GDM1 (cell line): ENCODE data around the gene TC2N.
"Not testable (repeated sequence)": the region's sequence is repeated elsewhere in the genome, so short reads cannot be mapped to it uniquely, and the experiment has no call there.

Experiments used
- DNase-seq: peaks from one replicate; lab custom pipeline; 2025; lab: John Stamatoyannopoulos, UW

TC2N gene

GRCh38 chr14:91889477-91890211, 22.3 kb upstream of the TC2N start:
- no peak for DNase-seq

GRCh38 chr14:91888641-91889476, 21.5 kb upstream of the TC2N start:
- DNase-seq: no peak

GRCh38 chr14:91886961-91887360, 19.6 kb upstream of the TC2N start:
- no peak for DNase-seq

GRCh38 chr14:91885839-91886238, 18.5 kb upstream of the TC2N start:
- DNase-seq: no peak

GRCh38 chr14:91885113-91885712, 17.9 kb upstream of the TC2N start:
- DNase-seq: no peak

- DNase-seq: no peak
Observed at GRCh38 chr14:91884664-91885063, 17.3 kb upstream of the TC2N start.

- DNase-seq: no peak
Observed at GRCh38 chr14:91883753-91884152, 16.4 kb upstream of the TC2N start.

- DNase-seq: no peak
Observed at GRCh38 chr14:91882776-91883175, 15.4 kb upstream of the TC2N start.

- DNase-seq: no peak
Observed at GRCh38 chr14:91882369-91882768, 15.0 kb upstream of the TC2N start.

GRCh38 chr14:91879196-91879595, 11.9 kb upstream of the TC2N start:
- no peak for DNase-seq

GRCh38 chr14:91878274-91878673, 10.9 kb upstream of the TC2N start:
- DNase-seq: no peak

- no peak for DNase-seq
Observed at GRCh38 chr14:91877376-91877915, 10.1 kb upstream of the TC2N start.

GRCh38 chr14:91876492-91876891, 9.2 kb upstream of the TC2N start:
- no peak for DNase-seq

- DNase-seq: no peak
Observed at GRCh38 chr14:91875525-91876286, 8.4 kb upstream of the TC2N start.

GRCh38 chr14:91873471-91874415, 6.4 kb upstream of the TC2N start:
- no peak for DNase-seq

- no peak for DNase-seq
Observed at GRCh38 chr14:91872517-91873470, 5.5 kb upstream of the TC2N start.

GRCh38 chr14:91872011-91872501, 4.7 kb upstream of the TC2N start:
- DNase-seq: no peak

GRCh38 chr14:91871401-91871800, 4.1 kb upstream of the TC2N start:
- DNase-seq: not testable (repeated sequence)

GRCh38 chr14:91870890-91871289, 3.6 kb upstream of the TC2N start:
- no peak for DNase-seq
